Endothelial cell of umbilical vein (primary cell): ENCODE data around the gene DOCK8. TPM values are rescaled to one million over a fixed set of nuclear protein-coding genes. Genes with fewer than 3 reads are reported as not detected.

Experiments used
- BruUV-seq: library from RNA; stranded (reverse); fragments of 400-500 nt; replicated peaks from 2 replicates; lab custom pipeline; 2021; lab: Mats Ljungman, UMichigan
- CTCF ChIA-PET: fragments of 300-600, 350-600 bp; sonication (Branson Sonifier 250); formaldehyde crosslinking; loops from one replicate; lab custom pipeline; 2021; ENCODE audit warnings: antibody characterized with exemption, inconsistent platforms; lab: Charles Lee
- POLR2A ChIA-PET: fragments of 300-600, 350-600 bp; sonication (Branson Sonifier 250); formaldehyde crosslinking; loops from one replicate; lab custom pipeline; 2021; ENCODE audit warnings: antibody characterized with exemption, inconsistent platforms; lab: Charles Lee
- DNase-seq: peaks from one replicate; pipeline ENCODE4 v3.0.0-alpha.2; 2011; ENCODE audit warnings: low read depth, low spot score
- FAIRE-seq: peaks from 2 replicates; lab custom pipeline; 2011; peaks lifted over from hg19 to GRCh38; lab: Jason Lieb, UNC
- H2AFZ ChIP-seq: 2 replicates; pipeline ENCODE4 v1.6.0; 2012; ENCODE audit warnings: low read depth, low read length, control low read depth, inconsistent platforms
- H3K27ac ChIP-seq: 2 replicates; pipeline ENCODE4 v1.5.1; 2011; ENCODE audit warnings: low read depth, mild to moderate bottlenecking, control low read depth, low read length, moderate library complexity; ENCODE audit not compliant: insufficient read depth
- H3K27me3 ChIP-seq, 2 experiments: 2 replicates each; pipeline versions ENCODE4 v1.6.0 to v1.6.1; 2011; ENCODE audit warnings: low read length in 2 of 2, mixed read lengths in 1 of 2; ENCODE audit not compliant: control insufficient read depth in 2 of 2, insufficient read depth in 2 of 2
- H3K36me3 ChIP-seq, 2 experiments: 2 replicates in 1 of 2; 3 replicates in 1 of 2; pipeline ENCODE4 v1.5.1; 2011; ENCODE audit warnings: low read length in 2 of 2, mild to moderate bottlenecking in 1 of 2, moderate library complexity in 1 of 2; ENCODE audit not compliant: control insufficient read depth in 2 of 2, insufficient read depth in 2 of 2; ENCODE audit errors: extremely low read depth in 1 of 2
- H3K4me1 ChIP-seq: 3 replicates; pipeline ENCODE4 v1.5.1; 2011; ENCODE audit warnings: mild to moderate bottlenecking, low read length; ENCODE audit not compliant: control insufficient read depth, insufficient read depth; ENCODE audit errors: extremely low read depth
- H3K4me2 ChIP-seq: 2 replicates; pipeline ENCODE4 v1.6.1; 2011; ENCODE audit warnings: low read length, control low read depth, mixed read lengths; ENCODE audit not compliant: insufficient read depth
- H3K4me3 ChIP-seq, 3 experiments: fragments of 200-600 bp in 1 of 3; sonication (generic), shearing (Covaris generic) in 1 of 3; replicated peaks in 1 of 3; 2 replicates each; pipeline ENCODE4 v1.5.1; 2011 to 2016; ENCODE audit warnings: control low read depth in 3 of 3, low read length in 3 of 3, mild to moderate bottlenecking in 2 of 3, inconsistent platforms in 1 of 3, low read depth in 1 of 3, moderate library complexity in 1 of 3; ENCODE audit not compliant: insufficient read depth in 1 of 3
- H3K79me2 ChIP-seq: 2 replicates; pipeline ENCODE4 v1.6.0; 2012; ENCODE audit warnings: low read length, inconsistent platforms; ENCODE audit not compliant: control insufficient read depth, insufficient read depth
- H3K9ac ChIP-seq: replicated peaks from 2 replicates; pipeline ENCODE3; 2011; ENCODE audit warnings: low read length, control low read depth; ENCODE audit not compliant: insufficient read depth; ENCODE audit errors: extremely low read depth
- H3K9me1 ChIP-seq: replicated peaks from 3 replicates; pipeline ENCODE4 v1.6.0; 2011; ENCODE audit warnings: mild to moderate bottlenecking, low read length; ENCODE audit not compliant: control insufficient read depth, insufficient read depth; ENCODE audit errors: extremely low read depth
- H3K9me3 ChIP-seq: replicated peaks from 2 replicates; pipeline ENCODE4 v1.5.1; 2012; ENCODE audit warnings: low read length, inconsistent platforms; ENCODE audit not compliant: control insufficient read depth, insufficient read depth
- H4K20me1 ChIP-seq: replicated peaks from 2 replicates; pipeline ENCODE3; 2011; ENCODE audit warnings: mild to moderate bottlenecking, low read length; ENCODE audit not compliant: control insufficient read depth, insufficient read depth; ENCODE audit errors: extremely low read depth
- CTCF ChIP-seq, 2 donors: IDR thresholded peaks; 1 replicate in 1 of 2; 2 replicates in 1 of 2; pipeline ENCODE4 v1.5.1; 2011; ENCODE audit warnings: low read length in 2 of 2, mild to moderate bottlenecking in 2 of 2, moderate library complexity in 2 of 2, control low read depth in 1 of 2, inconsistent platforms in 1 of 2, low read depth in 1 of 2; ENCODE audit not compliant: insufficient read depth in 1 of 2; ENCODE audit errors: extremely low read depth in 1 of 2
- EZH2 ChIP-seq: IDR thresholded peaks from 2 replicates; pipeline ENCODE4 v1.6.1; 2012; ENCODE audit warnings: borderline replicate concordance, low read depth, mild to moderate bottlenecking, moderate library complexity, low read length, inconsistent platforms; ENCODE audit not compliant: severe bottlenecking
- FOS ChIP-seq: IDR thresholded peaks from 2 replicates; pipeline ENCODE4 v1.6.1; 2011; ENCODE audit warnings: mild to moderate bottlenecking, low read length, moderate library complexity, borderline replicate concordance; ENCODE audit not compliant: insufficient read depth
- GATA2 ChIP-seq: IDR thresholded peaks from 2 replicates; pipeline ENCODE4 v1.7.0; 2011; ENCODE audit warnings: low read depth, mild to moderate bottlenecking, moderate library complexity, mixed read lengths, low read length; ENCODE audit not compliant: insufficient read length, insufficient read depth
- JUN ChIP-seq: IDR thresholded peaks from 2 replicates; pipeline ENCODE4 v1.6.1; 2011; ENCODE audit warnings: borderline replicate concordance, low read depth; ENCODE audit not compliant: insufficient read length, insufficient read depth
- MAX ChIP-seq: IDR thresholded peaks from 2 replicates; pipeline ENCODE4 v1.6.1; 2011; ENCODE audit not compliant: insufficient read depth, insufficient read length
- MYC ChIP-seq: IDR thresholded peaks from one replicate; pipeline ENCODE4 v1.6.1; 2011; ENCODE audit warnings: mild to moderate bottlenecking, low read depth, low read length
- POLR2A ChIP-seq: IDR thresholded peaks from 2 replicates; pipeline ENCODE4 v1.6.1; 2012; ENCODE audit warnings: low read depth, mild to moderate bottlenecking, control low read depth, low read length
- POLR2AphosphoS5 ChIP-seq: IDR thresholded peaks from 2 replicates; pipeline ENCODE4 v1.6.1; 2012; ENCODE audit warnings: low read depth, mild to moderate bottlenecking, control low read depth, low read length, moderate library complexity; ENCODE audit not compliant: insufficient read depth
- dilution Hi-C: fragments of 300-500 bp; cut with MboI; formaldehyde crosslinking; loops from one replicate; pipeline ENCODE4 v1.15.0; 2019; ENCODE audit warnings: low sequenced_read_pairs; ENCODE audit not compliant: extremely low pct_ligation_motif_present
- intact Hi-C: fragments of 100-400 bp; cut with micrococcal nuclease; formaldehyde crosslinking; loops from one replicate; pipeline ENCODE4 v1.10.0; 2022
- polyA plus RNA-seq, 4 experiments: library from polyadenylated mRNA; depleted of rRNA in 3 of 4; stranded (reverse) in 3 of 4; unstranded in 1 of 4; fragments of >200 nt; gene quantifications; 2 replicates each; pipeline versions ENCODE4 v1.2.1 to v1.2.3, GENCODE V29; 2011 to 2012; ENCODE audit warnings: missing spikeins in 1 of 4
- total RNA-seq: library from RNA; stranded (reverse); gene quantifications from 2 replicates; pipeline ENCODE4 v1.2.3, GENCODE V29; 2021

DOCK8 gene
- total and polyA plus RNA-seq, 2 donors (not counting 3 experiments of a cell fraction or from before 2014, with no cell fraction given) = 0.54 to 1.3 TPM

DNA sequence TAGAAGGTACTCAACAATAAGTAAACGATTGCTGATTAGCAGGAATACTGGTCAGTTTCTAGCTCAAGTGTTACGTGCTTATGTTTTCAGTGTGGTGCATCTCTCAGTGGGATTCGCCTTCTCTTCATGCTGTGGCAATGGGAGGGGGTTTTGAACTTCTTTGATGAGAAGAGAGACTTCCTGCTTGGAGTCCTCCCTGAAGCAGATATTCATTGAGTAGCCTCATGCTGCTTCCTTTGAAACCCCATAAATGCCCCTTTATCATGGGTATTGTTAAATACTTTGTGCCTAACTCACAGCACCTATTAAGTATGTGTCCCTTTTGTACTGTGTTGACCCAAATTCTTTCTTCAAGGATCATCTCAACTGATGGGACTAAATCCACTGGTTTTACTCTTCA, 116.5 kb downstream of the DOCK8 start:
- Histone ChIP-seq H3K36me3 (no peaks in the 10 kb centered on the region), H3K4me2 (no peak overlapping the region), H3K27me3 (no peaks in the 10 kb centered on the region), H3K79me2 (no peaks in the 10 kb centered on the region), H3K27ac (no peak overlapping the region), H3K9ac (no peak overlapping the region), H3K9me1 (no peaks in the 10 kb centered on the region), H3K4me3 (no peak overlapping the region), H4K20me1 (no peaks in the 10 kb centered on the region), H2AFZ (no peak overlapping the region), H3K4me1 (no peaks in the 10 kb centered on the region), H3K9me3 (no peaks in the 10 kb centered on the region)
- FAIRE-seq = no peak
- DNase-seq = no peak
- TF ChIP-seq POLR2A (no peak), JUN (no peak), MAX (no peak), MYC (no peak), EZH2 (no peak), POLR2AphosphoS5 (no peak), FOS (no peak), GATA2 (no peak), CTCF (IDR thresholded peaks at IDR 0.05; ENCODE audit: extremely low read depth in 1 of 2, insufficient read depth in 1 of 2, low read depth in 1 of 2, low read length in 2 of 2) (no peak)
- ChIA-PET CTCF (no interaction called here), POLR2A (no interaction called here)
- intact Hi-C loops (no loop called here), dilution Hi-C loops (no loop called here)
- no TSS peak for BruUV-seq
